Activated B cell treated with CpG ODN at 0.5 μM for 24 hours (primary cell): ENCODE measurements around the gene MYADML2. TPM values are rescaled to one million over a fixed set of nuclear protein-coding genes. Genes with fewer than 3 reads are reported as not detected.

ENCODE experiments used
- ATAC-seq: fragments of 200-7000 bp; cut with Tn5 transposase; one replicate; pipeline ENCODE4 v1.10.0; 2021; ENCODE audit warnings: low read depth, mild to moderate bottlenecking, moderate library complexity
- CTCF ChIA-PET: fragments of 350-600 bp; sonication (Branson Sonifier 250); formaldehyde crosslinking; loops from one replicate; lab custom pipeline; 2021; ENCODE audit warnings: antibody characterized with exemption; lab: Charles Lee
- POLR2A ChIA-PET: fragments of 350-600 bp; sonication (Branson Sonifier 250); formaldehyde crosslinking; loops from one replicate; lab custom pipeline; 2021; ENCODE audit warnings: antibody characterized with exemption; lab: Charles Lee
- DNase-seq: peaks from one replicate; pipeline ENCODE4 v3.0.0; 2022
- H3K27ac Mint-ChIP-seq: one replicate; pipeline ENCODE4 v1.8.0; 2020; ENCODE audit warnings: mixed read lengths
- H3K27me3 Mint-ChIP-seq: one replicate; pipeline ENCODE4 v1.8.0; 2021; ENCODE audit warnings: mixed read lengths
- H3K36me3 Mint-ChIP-seq: one replicate; pipeline ENCODE4 v1.8.0; 2021; ENCODE audit warnings: low read depth, mixed read lengths
- H3K4me1 Mint-ChIP-seq: one replicate; pipeline ENCODE4 v1.8.0; 2021; ENCODE audit warnings: mixed read lengths
- H3K4me3 Mint-ChIP-seq: one replicate; pipeline ENCODE4 v1.8.0; 2020; ENCODE audit warnings: mild to moderate bottlenecking, mixed read lengths
- H3K9me3 Mint-ChIP-seq: one replicate; pipeline ENCODE4 v1.8.0; 2020; ENCODE audit warnings: mixed read lengths
- intact Hi-C: fragments of 100-400 bp; cut with micrococcal nuclease; formaldehyde crosslinking; loops from one replicate; pipeline ENCODE4 v1.15.1; 2024
- total RNA-seq: library from RNA; stranded (reverse); gene quantifications from 2 replicates; pipeline ENCODE4 v1.2.3, GENCODE V29; 2022
- TF ChIP-seq, protein P1 (sequence below): fragments of 200-600 bp; IDR thresholded peaks from one replicate; pipeline ENCODE4 v1.8.0; 2022; ENCODE audit warnings: antibody characterized with exemption, mild to moderate bottlenecking

The MYADML2 gene
- total RNA-seq, 1 donor from 2014 or later = not detected

- no peak for ATAC-seq
- peaks cover 5% of the 10 kb centered on the region for H3K4me1 Mint-ChIP-seq
- peaks cover 32% of the 10 kb centered on the region for H3K36me3 Mint-ChIP-seq
- intact Hi-C loops = no loop called here
- H3K4me3 Mint-ChIP-seq = no peak overlapping the region
- DNase-seq = no peak
- CTCF ChIA-PET = no interaction called here
- POLR2A ChIA-PET = no interaction called here
- no peaks in the 10 kb centered on the region for H3K9me3 Mint-ChIP-seq
- no peak overlapping the region for H3K27ac Mint-ChIP-seq
- H3K27me3 Mint-ChIP-seq = peaks cover 10% of the 10 kb centered on the region
- TF ChIP-seq, protein P1, sequence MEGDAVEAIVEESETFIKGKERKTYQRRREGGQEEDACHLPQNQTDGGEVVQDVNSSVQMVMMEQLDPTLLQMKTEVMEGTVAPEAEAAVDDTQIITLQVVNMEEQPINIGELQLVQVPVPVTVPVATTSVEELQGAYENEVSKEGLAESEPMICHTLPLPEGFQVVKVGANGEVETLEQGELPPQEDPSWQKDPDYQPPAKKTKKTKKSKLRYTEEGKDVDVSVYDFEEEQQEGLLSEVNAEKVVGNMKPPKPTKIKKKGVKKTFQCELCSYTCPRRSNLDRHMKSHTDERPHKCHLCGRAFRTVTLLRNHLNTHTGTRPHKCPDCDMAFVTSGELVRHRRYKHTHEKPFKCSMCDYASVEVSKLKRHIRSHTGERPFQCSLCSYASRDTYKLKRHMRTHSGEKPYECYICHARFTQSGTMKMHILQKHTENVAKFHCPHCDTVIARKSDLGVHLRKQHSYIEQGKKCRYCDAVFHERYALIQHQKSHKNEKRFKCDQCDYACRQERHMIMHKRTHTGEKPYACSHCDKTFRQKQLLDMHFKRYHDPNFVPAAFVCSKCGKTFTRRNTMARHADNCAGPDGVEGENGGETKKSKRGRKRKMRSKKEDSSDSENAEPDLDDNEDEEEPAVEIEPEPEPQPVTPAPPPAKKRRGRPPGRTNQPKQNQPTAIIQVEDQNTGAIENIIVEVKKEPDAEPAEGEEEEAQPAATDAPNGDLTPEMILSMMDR = no peak
These were observed 43.0 kb downstream of the MYADML2 start for GRCh38 chr17:81903896-81904599.

GRCh38 chr17:81903415-81903831, 43.6 kb downstream of the MYADML2 start:
- peaks cover 37% of the 10 kb centered on the region for H3K36me3 Mint-ChIP-seq
- no peaks in the 10 kb centered on the region for H3K9me3 Mint-ChIP-seq
- H3K27me3 Mint-ChIP-seq = peaks cover 10% of the 10 kb centered on the region
- no peak overlapping the region for H3K4me3 Mint-ChIP-seq
- DNase-seq = no peak
- ATAC-seq = no peak
- CTCF ChIA-PET = no interaction called here
- H3K4me1 Mint-ChIP-seq = peaks cover 5% of the 10 kb centered on the region
- TF ChIP-seq, protein P1 = no peak
- POLR2A ChIA-PET = interaction anchor here (0.6 to 1.4 kb wide), 2 partner anchors 24 to 70 kb away, joined by 3 read pairs; partner anchors contain the start of genes MAFG and MCRIP1
- intact Hi-C loops = no loop called here
- H3K27ac Mint-ChIP-seq = no peak overlapping the region

DNA sequence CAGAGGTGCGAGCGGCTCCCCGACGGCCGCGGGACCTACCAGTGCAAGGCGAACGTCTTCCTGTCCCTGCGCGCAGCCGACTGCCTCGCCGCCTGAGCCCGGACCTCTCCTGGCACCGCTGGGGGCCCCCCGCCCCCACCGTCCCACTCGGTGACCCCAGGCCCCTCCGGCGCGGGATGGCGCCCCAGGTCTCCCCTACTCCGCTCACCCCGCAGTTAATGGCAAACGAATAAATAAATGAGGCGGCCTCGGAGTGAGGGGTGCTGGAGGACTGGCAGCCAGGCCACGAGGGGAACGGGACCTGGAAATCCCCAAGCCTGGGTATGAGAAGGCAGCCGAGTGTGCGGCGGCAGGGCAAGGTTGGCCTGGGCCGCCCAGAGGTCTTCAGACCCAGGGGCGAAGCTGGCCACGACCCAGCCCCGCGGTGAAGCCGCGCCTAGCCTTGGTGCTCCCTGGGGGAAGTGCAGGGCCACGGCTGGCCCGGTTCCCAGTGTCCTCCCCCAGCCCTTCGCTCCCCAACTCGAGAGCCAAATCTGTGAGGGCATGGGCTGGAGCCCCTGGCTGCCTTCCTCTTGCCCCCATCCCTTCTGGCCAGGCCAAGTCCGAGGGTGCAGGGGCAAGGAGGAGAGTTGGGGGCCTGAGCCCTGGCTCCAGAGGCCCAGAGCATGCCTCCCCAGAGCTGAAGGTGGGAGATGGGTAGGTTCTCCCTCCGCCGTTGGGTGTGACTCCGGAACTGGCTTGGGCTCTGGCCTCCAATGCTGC, 44.2 kb downstream of the MYADML2 start:
- Mint-ChIP-seq H3K36me3 (peaks cover 37% of the 10 kb centered on the region), H3K4me3 (no peak overlapping the region), H3K4me1 (peaks cover 5% of the 10 kb centered on the region), H3K27me3 (peaks cover 10% of the 10 kb centered on the region), H3K9me3 (no peaks in the 10 kb centered on the region), H3K27ac (no peak overlapping the region)
- intact Hi-C loops = no loop called here
- ATAC-seq (peak; percentile 26), DNase-seq (no peak)
- ChIA-PET POLR2A (interaction anchor here (0.6 to 1.4 kb wide), 2 partner anchors 25 to 70 kb away, joined by 3 read pairs; partner anchors contain the start of genes MAFG and MCRIP1), CTCF (no interaction called here)
- TF ChIP-seq, protein P1 = no peak

DNA sequence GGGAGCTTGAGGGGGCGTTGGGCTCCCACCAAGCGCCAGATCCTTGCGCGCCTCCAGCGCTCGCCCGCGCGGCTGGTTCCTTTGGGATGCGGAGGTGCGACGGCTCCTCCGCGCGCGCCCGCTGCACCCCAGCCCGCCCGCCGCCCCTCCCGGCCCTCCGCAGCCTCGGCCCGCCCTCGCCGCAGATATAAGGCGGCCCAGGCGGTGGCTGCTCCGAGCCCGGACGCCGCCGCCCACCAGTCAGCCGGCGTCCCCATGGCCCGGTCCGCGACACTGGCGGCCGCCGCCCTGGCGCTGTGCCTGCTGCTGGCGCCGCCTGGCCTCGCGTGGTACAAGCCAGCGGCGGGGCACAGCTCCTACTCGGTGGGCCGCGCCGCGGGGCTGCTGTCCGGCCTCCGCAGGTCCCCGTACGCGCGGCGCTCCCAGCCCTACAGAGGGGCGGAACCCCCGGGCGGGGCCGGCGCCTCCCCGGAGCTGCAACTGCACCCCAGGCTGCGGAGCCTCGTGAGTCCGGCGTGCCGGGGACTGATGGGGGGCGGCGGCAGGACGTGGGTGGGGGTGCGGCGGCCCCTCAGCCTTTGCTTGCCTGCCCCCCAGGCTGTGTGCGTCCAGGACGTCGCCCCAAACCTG, 44.9 kb downstream of the MYADML2 start, which contains the start of gene NPB:
NPB (plus strand) TSS at position 216 of the 630 bp plus-strand sequence; CDS start at position 256, 40 bp downstream.
- H3K36me3 Mint-ChIP-seq = peaks cover 40% of the 10 kb centered on the region
- H3K4me3 Mint-ChIP-seq = no peak within 1 kb of the TSS
- intact Hi-C loops = no loop called here
- TF ChIP-seq, protein P1 = no peak
- POLR2A ChIA-PET = interaction anchor here (1.4 kb wide), 1 partner anchor 26 kb away, joined by 3 read pairs; the partner anchor contains the start of gene MAFG
- peak; percentile 38 for ATAC-seq
- H3K4me1 Mint-ChIP-seq = peaks cover 5% of the 10 kb centered on the region
- CTCF ChIA-PET = no interaction called here
- no peak for DNase-seq
- peaks cover 10% of the 10 kb centered on the region for H3K27me3 Mint-ChIP-seq
- H3K27ac Mint-ChIP-seq = no peak within 1 kb of the TSS
- H3K9me3 Mint-ChIP-seq = no peaks in the 10 kb centered on the region
